CD4-positive, CD25-positive, alpha-beta regulatory T cell (primary cell): ENCODE measurements around the gene POU4F3. TPM values are rescaled to one million over a fixed set of nuclear protein-coding genes. Genes with fewer than 3 reads are reported as not detected.
"Not testable (repeated sequence)": the region's sequence is repeated elsewhere in the genome, so short reads cannot be mapped to it uniquely, and the experiment has no call there.

Source experiments
- ATAC-seq, 2 donors: fragments of 150-1000 bp; cut with Tn5 transposase; one replicate each; pipeline ENCODE4 v1.10.0; 2021; ENCODE audit warnings: low read depth in 2 of 2, moderate number of reproducible peaks in 2 of 2, moderate library complexity in 1 of 2
- DNase-seq, 3 donors: peaks; one replicate each; pipeline versions ENCODE4 v3.0.0 to v3.0.0-alpha.2; 2012 to 2022; ENCODE audit warnings: mixed read lengths in 1 of 3
- H3K27ac ChIP-seq: one replicate; pipeline ENCODE4 v1.7.0; 2013; ENCODE audit warnings: mild to moderate bottlenecking, low read length; ENCODE audit not compliant: insufficient read depth, poor library complexity, severe bottlenecking
- H3K27me3 ChIP-seq: one replicate; pipeline ENCODE4 v1.7.0; 2013; ENCODE audit warnings: low read length; ENCODE audit not compliant: control insufficient read depth, insufficient read depth
- H3K36me3 ChIP-seq: one replicate; pipeline ENCODE4 v1.7.0; 2013; ENCODE audit warnings: mild to moderate bottlenecking, low read length, moderate library complexity; ENCODE audit not compliant: control insufficient read depth, insufficient read depth
- H3K4me1 ChIP-seq: 2 replicates; pipeline ENCODE4 v1.7.0; 2013; ENCODE audit warnings: mild to moderate bottlenecking, low read length; ENCODE audit not compliant: insufficient read depth, control insufficient read depth, poor library complexity, severe bottlenecking
- H3K4me3 ChIP-seq: one replicate; pipeline ENCODE4 v1.7.0; 2013; ENCODE audit warnings: low read depth, mild to moderate bottlenecking, low read length, moderate library complexity
- H3K9me3 ChIP-seq, 2 experiments: 1 replicate in 1 of 2; 2 replicates in 1 of 2; pipeline ENCODE4 v1.7.0; 2013; ENCODE audit warnings: low read length in 2 of 2, mild to moderate bottlenecking in 1 of 2, moderate library complexity in 1 of 2; ENCODE audit not compliant: control insufficient read depth in 2 of 2
- H3K27ac Mint-ChIP-seq, 3 donors: one replicate each; pipeline ENCODE4 v1.8.0; 2020 to 2022; ENCODE audit warnings: mild to moderate bottlenecking in 3 of 3, mixed read lengths in 3 of 3, moderate library complexity in 2 of 3
- H3K27me3 Mint-ChIP-seq: one replicate; pipeline ENCODE4 v1.8.0; 2022; ENCODE audit warnings: mild to moderate bottlenecking, mixed read lengths
- H3K36me3 Mint-ChIP-seq: one replicate; pipeline ENCODE4 v1.8.0; 2020; ENCODE audit warnings: mixed read lengths
- H3K4me1 Mint-ChIP-seq, 4 donors: one replicate each; pipeline ENCODE4 v1.8.0; 2020 to 2022; ENCODE audit warnings: mixed read lengths in 4 of 4, mild to moderate bottlenecking in 1 of 4
- H3K4me3 Mint-ChIP-seq, 4 donors: one replicate each; pipeline ENCODE4 v1.8.0; 2020 to 2022; ENCODE audit warnings: mild to moderate bottlenecking in 4 of 4, mixed read lengths in 4 of 4, moderate library complexity in 3 of 4
- H3K9me3 Mint-ChIP-seq, 7 donors: one replicate each; pipeline ENCODE4 v1.8.0; 2020 to 2022; ENCODE audit warnings: mixed read lengths in 7 of 7, mild to moderate bottlenecking in 3 of 7, moderate library complexity in 2 of 7
- polyA plus RNA-seq, 4 donors: library from polyadenylated mRNA; unstranded; fragments of 300-500 nt; fragmentation: Illumina TruSeq; gene quantifications; one replicate each; pipeline ENCODE4 v1.2.3, GENCODE V29; 2021
- total RNA-seq: library from RNA; stranded (reverse); gene quantifications from one replicate; pipeline ENCODE4 v1.2.3, GENCODE V29; 2022

The POU4F3 gene
- total RNA-seq: 0.30 TPM
- polyA plus RNA-seq: not detected

- H3K27ac Mint-ChIP-seq: no peak within 1 kb of the TSS
- Histone ChIP-seq H3K4me1 (no peaks in the 10 kb centered on the region), H3K27me3 (peaks cover 49% of the 10 kb centered on the region), H3K4me3 (no peak within 1 kb of the TSS), H3K9me3 (no peaks in the 10 kb centered on the region), H3K27ac (no peak within 1 kb of the TSS), H3K36me3 (no peaks in the 10 kb centered on the region)
- DNase-seq (no peak), ATAC-seq (no peak)
- H3K36me3 Mint-ChIP-seq: peaks cover 5% of the 10 kb centered on the region
- peaks cover 0 to 17% (median 2%) of the 10 kb centered on the region in 4 donors for H3K4me1 Mint-ChIP-seq
- H3K27me3 Mint-ChIP-seq: peaks cover 91% of the 10 kb centered on the region
- H3K4me3 Mint-ChIP-seq: no peak within 1 kb of the TSS
- H3K9me3 Mint-ChIP-seq: peaks cover 0 to 4% (median 0%) of the 10 kb centered on the region in 7 donors
Observed at GRCh38 chr5:146338774-146339714, at the start of gene POU4F3. POU4F3 (plus strand) TSS chr5:146338839; CDS start chr5:146339113, 274 bp downstream.

- H3K27me3 Mint-ChIP-seq: no peaks in the 10 kb centered on the region
- DNase-seq: no peak
- Histone ChIP-seq H3K9me3 (no peaks in the 10 kb centered on the region), H3K27ac (no peak overlapping the region), H3K36me3 (peaks cover 20% of the 10 kb centered on the region), H3K4me3 (no peak overlapping the region), H3K4me1 (no peaks in the 10 kb centered on the region), H3K27me3 (no peaks in the 10 kb centered on the region)
- peaks cover 13% of the 10 kb centered on the region for H3K36me3 Mint-ChIP-seq
- no peak for ATAC-seq
- H3K27ac Mint-ChIP-seq: no peak overlapping the region
- H3K4me1 Mint-ChIP-seq: peaks cover 0 to 10% (median 5%) of the 10 kb centered on the region in 4 donors
- H3K9me3 Mint-ChIP-seq: no peaks in the 10 kb centered on the region
- H3K4me3 Mint-ChIP-seq: no peak overlapping the region
Observed at GRCh38 chr5:146290318-146290717, 48.3 kb upstream of the POU4F3 start.

GRCh38 chr5:146291421-146292074 lies 47.1 kb upstream of the POU4F3 start:
- H3K27ac Mint-ChIP-seq: no peak overlapping the region
- ATAC-seq: peak; percentile 45 to 56

GRCh38 chr5:146296245-146296644 lies 42.4 kb upstream of the POU4F3 start:
- no peaks in the 10 kb centered on the region for H3K9me3 Mint-ChIP-seq
- Histone ChIP-seq H3K27me3 (peaks cover 3% of the 10 kb centered on the region), H3K4me3 (no peak overlapping the region), H3K9me3 (no peaks in the 10 kb centered on the region), H3K27ac (no peak overlapping the region), H3K4me1 (no peaks in the 10 kb centered on the region), H3K36me3 (no peaks in the 10 kb centered on the region)
- H3K4me3 Mint-ChIP-seq: no peak overlapping the region
- no peak overlapping the region for H3K27ac Mint-ChIP-seq
- H3K27me3 Mint-ChIP-seq: no peaks in the 10 kb centered on the region
- H3K4me1 Mint-ChIP-seq: peaks cover 0 to 6% (median 1%) of the 10 kb centered on the region in 4 donors
- ATAC-seq (no peak), DNase-seq (no peak)
- no peaks in the 10 kb centered on the region for H3K36me3 Mint-ChIP-seq

More at GRCh38 chr5:146291421-146292074, 47.1 kb upstream of the POU4F3 start:
- no peak overlapping the region for H3K4me3 ChIP-seq
- H3K36me3 ChIP-seq: peaks cover 10% of the 10 kb centered on the region
- no peak overlapping the region for H3K4me3 Mint-ChIP-seq
- no peaks in the 10 kb centered on the region for H3K9me3 ChIP-seq
- H3K27me3 Mint-ChIP-seq: no peaks in the 10 kb centered on the region
- H3K36me3 Mint-ChIP-seq: peaks cover 11% of the 10 kb centered on the region
- no peaks in the 10 kb centered on the region for H3K4me1 ChIP-seq
- DNase-seq: peak in 2 of 3 donors; percentile 31 to 67
- peaks cover 0 to 10% (median 5%) of the 10 kb centered on the region in 4 donors for H3K4me1 Mint-ChIP-seq
- H3K27me3 ChIP-seq: no peaks in the 10 kb centered on the region
- H3K27ac ChIP-seq: no peak overlapping the region
- H3K9me3 Mint-ChIP-seq: no peaks in the 10 kb centered on the region

- not testable (repeated sequence) for H3K27ac ChIP-seq, ATAC-seq, H3K27me3 Mint-ChIP-seq, H3K9me3 ChIP-seq, H3K4me3 ChIP-seq, H3K36me3 ChIP-seq, H3K9me3 Mint-ChIP-seq, H3K4me3 Mint-ChIP-seq, DNase-seq, H3K27ac Mint-ChIP-seq, H3K36me3 Mint-ChIP-seq, H3K4me1 ChIP-seq, H3K4me1 Mint-ChIP-seq
- peaks cover 14% of the 10 kb centered on the region for H3K27me3 ChIP-seq
Observed at GRCh38 chr5:146298920-146299319, 39.7 kb upstream of the POU4F3 start.

- no peak overlapping the region for H3K4me3 Mint-ChIP-seq
- H3K27me3 Mint-ChIP-seq: peaks cover 23% of the 10 kb centered on the region
- H3K9me3 Mint-ChIP-seq: no peaks in the 10 kb centered on the region
- H3K27ac ChIP-seq: no peak overlapping the region
- no peaks in the 10 kb centered on the region for H3K4me1 Mint-ChIP-seq
- ATAC-seq: no peak
- no peaks in the 10 kb centered on the region for H3K36me3 ChIP-seq
- no peak for DNase-seq
- H3K36me3 Mint-ChIP-seq: no peaks in the 10 kb centered on the region
- H3K4me1 ChIP-seq: no peaks in the 10 kb centered on the region
- no peak overlapping the region for H3K4me3 ChIP-seq
- no peaks in the 10 kb centered on the region for H3K9me3 ChIP-seq
- peaks cover 23% of the 10 kb centered on the region for H3K27me3 ChIP-seq
- no peak overlapping the region for H3K27ac Mint-ChIP-seq
Observed at GRCh38 chr5:146301626-146302025, 37.0 kb upstream of the POU4F3 start.

- H3K4me3 ChIP-seq: no peak overlapping the region
- no peak for ATAC-seq
- H3K4me1 ChIP-seq: no peaks in the 10 kb centered on the region
- Mint-ChIP-seq H3K9me3 (no peaks in the 10 kb centered on the region), H3K27me3 (peaks cover 28% of the 10 kb centered on the region), H3K27ac (no peak overlapping the region), H3K4me3 (no peak overlapping the region), H3K36me3 (no peaks in the 10 kb centered on the region), H3K4me1 (no peaks in the 10 kb centered on the region)
- no peaks in the 10 kb centered on the region for H3K9me3 ChIP-seq
- no peak for DNase-seq
- H3K36me3 ChIP-seq: no peaks in the 10 kb centered on the region
- H3K27me3 ChIP-seq: peaks cover 23% of the 10 kb centered on the region
- H3K27ac ChIP-seq: no peak overlapping the region
Observed at GRCh38 chr5:146302406-146302805, 36.2 kb upstream of the POU4F3 start.
